Measurements from ENCODE around the gene GALNT13.

GRCh38 chr2:154391051-154391450 is 519.3 kb downstream of the GALNT13 start:
- TF ChIP-seq CTCF (IDR thresholded peaks at IDR 0.05) (no peak), POLR2AphosphoS5 (IDR thresholded peaks at IDR 0.05; ENCODE audit: insufficient read depth in 1 of 2, low read depth in 1 of 2) (no peak)
